Left ventricle myocardium inferior (tissue), 1 donor: ENCODE measurements around the gene STX8. TPM values are rescaled to one million over a fixed set of nuclear protein-coding genes. Genes with fewer than 3 reads are reported as not detected.

ENCODE experiments used
- DNase-seq: peaks from one replicate; pipeline ENCODE4 v3.0.0-alpha.2; 2020
- H3K27ac ChIP-seq: fragments of 200-600 bp; replicated peaks from 2 replicates; pipeline ENCODE4 v1.8.0; 2021
- H3K27me3 ChIP-seq: fragments of 200-600 bp; 2 replicates; pipeline ENCODE4 v1.8.0; 2021; ENCODE audit warnings: low read depth
- H3K36me3 ChIP-seq: fragments of 200-600 bp; 2 replicates; pipeline ENCODE4 v1.8.0; 2021
- H3K4me1 ChIP-seq: fragments of 200-600 bp; 2 replicates; pipeline ENCODE4 v1.8.0; 2021
- H3K4me3 ChIP-seq: fragments of 200-600 bp; 2 replicates; pipeline ENCODE4 v1.8.0; 2021; ENCODE audit warnings: mild to moderate bottlenecking, moderate library complexity
- H3K9me3 ChIP-seq: fragments of 200-600 bp; replicated peaks from 2 replicates; pipeline ENCODE4 v1.8.0; 2021
- intact Hi-C: fragments of 100-400 bp; cut with micrococcal nuclease; formaldehyde crosslinking; loops from one replicate; pipeline ENCODE4 v1.11.0; 2022
- total RNA-seq: library from RNA; stranded (reverse); fragmentation: NEBNext Ultra II Directional; extraction: Animal tissue kit (Norgen Biotek cat#: 25700); gene quantifications from one replicate; pipeline ENCODE4 v1.2.1, GENCODE V29; 2021
- TF ChIP-seq, protein P1 (sequence below): fragments of 200-600 bp; IDR thresholded peaks from 2 replicates; pipeline ENCODE4 v1.8.0; 2021; ENCODE audit warnings: antibody characterized with exemption, mild to moderate bottlenecking, borderline replicate concordance
- donor health status: DM: no; HTN: yes; CAD: no; lungs with severe emphysema.

The STX8 gene
- total RNA-seq, 1 donor from 2014 or later = 61.3 TPM

DNA sequence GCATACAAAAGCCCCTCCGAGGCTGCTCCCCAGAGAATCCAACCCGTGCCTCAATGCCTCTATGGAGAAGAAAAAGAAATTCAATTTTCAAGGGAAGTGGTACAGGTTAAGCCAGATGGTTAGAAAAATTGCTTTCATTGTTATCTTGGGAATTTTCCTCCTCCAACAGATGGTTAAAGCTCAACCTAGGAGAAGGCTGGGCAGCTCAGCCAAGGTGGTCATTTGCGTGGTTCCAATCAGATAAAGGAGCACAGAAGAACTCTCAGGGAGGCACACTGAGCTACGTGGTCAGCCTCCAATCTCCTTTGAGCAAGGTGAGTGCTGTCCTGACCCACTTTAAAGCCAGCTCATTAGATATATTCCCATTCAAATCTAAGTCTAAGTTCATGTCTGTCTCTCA lies 106.7 kb downstream of the STX8 start:
- intact Hi-C loops = no loop called here
- Histone ChIP-seq H3K9me3 (no peaks in the 10 kb centered on the region), H3K4me1 (peaks cover 41% of the 10 kb centered on the region), H3K36me3 (no peaks in the 10 kb centered on the region), H3K27me3 (no peaks in the 10 kb centered on the region), H3K27ac (no peak overlapping the region), H3K4me3 (no peak overlapping the region)
- TF ChIP-seq, protein P1, sequence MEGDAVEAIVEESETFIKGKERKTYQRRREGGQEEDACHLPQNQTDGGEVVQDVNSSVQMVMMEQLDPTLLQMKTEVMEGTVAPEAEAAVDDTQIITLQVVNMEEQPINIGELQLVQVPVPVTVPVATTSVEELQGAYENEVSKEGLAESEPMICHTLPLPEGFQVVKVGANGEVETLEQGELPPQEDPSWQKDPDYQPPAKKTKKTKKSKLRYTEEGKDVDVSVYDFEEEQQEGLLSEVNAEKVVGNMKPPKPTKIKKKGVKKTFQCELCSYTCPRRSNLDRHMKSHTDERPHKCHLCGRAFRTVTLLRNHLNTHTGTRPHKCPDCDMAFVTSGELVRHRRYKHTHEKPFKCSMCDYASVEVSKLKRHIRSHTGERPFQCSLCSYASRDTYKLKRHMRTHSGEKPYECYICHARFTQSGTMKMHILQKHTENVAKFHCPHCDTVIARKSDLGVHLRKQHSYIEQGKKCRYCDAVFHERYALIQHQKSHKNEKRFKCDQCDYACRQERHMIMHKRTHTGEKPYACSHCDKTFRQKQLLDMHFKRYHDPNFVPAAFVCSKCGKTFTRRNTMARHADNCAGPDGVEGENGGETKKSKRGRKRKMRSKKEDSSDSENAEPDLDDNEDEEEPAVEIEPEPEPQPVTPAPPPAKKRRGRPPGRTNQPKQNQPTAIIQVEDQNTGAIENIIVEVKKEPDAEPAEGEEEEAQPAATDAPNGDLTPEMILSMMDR = no peak
- DNase-seq = no peak

DNA sequence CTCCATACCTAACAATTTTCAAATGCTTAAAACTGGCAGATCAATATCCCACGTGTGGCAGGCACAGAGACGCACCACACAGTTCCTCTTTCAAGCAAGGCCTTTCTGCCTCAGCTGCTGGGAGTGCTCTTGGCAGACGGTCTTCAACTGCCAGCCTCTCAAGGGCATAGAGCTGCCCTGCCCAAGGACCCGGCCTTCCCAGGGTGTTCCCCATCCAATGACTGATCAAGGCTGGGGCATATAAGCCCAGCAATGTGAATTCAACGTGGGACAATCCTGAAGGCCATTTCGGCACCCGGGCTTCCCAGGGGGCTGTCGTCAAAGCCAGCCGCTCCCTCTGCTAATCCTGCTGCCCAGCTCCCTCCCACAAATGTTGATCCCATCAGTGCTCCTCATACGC lies 107.1 kb downstream of the STX8 start:
- Histone ChIP-seq H3K27me3 (no peaks in the 10 kb centered on the region), H3K36me3 (no peaks in the 10 kb centered on the region), H3K27ac (no peak overlapping the region), H3K9me3 (no peaks in the 10 kb centered on the region), H3K4me1 (peaks cover 39% of the 10 kb centered on the region), H3K4me3 (no peak overlapping the region)
- intact Hi-C loops = no loop called here
- no peak for DNase-seq
- TF ChIP-seq, protein P1 = no peak

DNA sequence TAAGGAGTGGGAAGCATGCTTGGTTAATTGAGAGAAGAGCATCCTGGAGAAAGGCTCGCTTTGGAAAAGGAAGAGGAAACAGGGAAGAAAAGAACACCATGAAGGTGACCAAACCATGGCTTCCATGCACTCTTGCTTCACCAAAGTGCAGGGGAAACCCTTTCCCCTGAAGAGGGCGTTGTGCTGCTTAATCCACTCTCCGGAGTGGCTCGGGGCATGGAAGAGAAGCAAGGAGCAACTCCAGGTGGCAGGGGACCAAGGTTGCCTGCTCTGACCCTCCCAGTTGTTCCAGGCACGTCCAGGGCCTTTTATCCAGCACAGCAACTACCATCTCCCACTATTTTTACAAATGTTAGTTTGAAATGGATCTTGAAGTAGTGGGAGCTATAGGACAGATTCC lies 108.1 kb downstream of the STX8 start:
- intact Hi-C loops = no loop called here
- no peaks in the 10 kb centered on the region for H3K9me3 ChIP-seq
- H3K4me1 ChIP-seq = peaks cover 32% of the 10 kb centered on the region
- no peak overlapping the region for H3K27ac ChIP-seq
- no peaks in the 10 kb centered on the region for H3K36me3 ChIP-seq
- TF ChIP-seq, protein P1 = peak; percentile 13
- no peaks in the 10 kb centered on the region for H3K27me3 ChIP-seq
- no peak overlapping the region for H3K4me3 ChIP-seq
- DNase-seq = no peak

DNA sequence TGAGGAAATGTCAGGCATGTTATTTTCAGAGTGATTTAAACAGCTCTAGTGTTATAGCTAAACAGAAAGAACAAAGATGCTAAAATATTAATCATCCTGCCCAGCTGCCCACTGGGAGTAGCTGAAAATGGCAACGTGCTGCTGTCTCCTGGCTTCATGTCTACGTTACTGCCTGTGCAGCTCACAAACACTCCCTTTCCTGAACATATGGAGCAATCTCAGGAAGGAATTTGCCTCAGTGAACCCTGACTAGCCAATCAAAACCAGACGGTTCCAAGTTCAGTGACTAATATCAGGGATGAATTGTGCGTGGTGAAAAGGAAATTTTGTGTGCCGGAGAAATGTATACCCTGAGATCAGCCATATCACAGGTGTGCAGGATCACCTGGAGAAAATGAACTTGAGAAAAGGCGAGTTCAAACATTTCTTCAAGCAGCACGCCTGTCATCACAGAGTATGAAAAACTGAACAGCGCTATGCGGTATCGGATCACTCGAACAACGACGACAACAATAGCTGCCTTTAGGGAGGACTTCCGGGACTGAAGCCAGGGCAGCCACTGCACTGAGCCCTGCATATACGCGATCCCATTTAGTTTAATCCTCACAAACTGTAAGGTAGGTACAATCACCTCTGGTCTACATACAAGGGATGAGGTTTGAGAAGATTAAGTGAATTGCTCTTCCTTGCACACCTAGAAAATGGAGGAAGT lies 110.3 kb downstream of the STX8 start:
- no peak overlapping the region for H3K4me3 ChIP-seq
- H3K9me3 ChIP-seq = no peaks in the 10 kb centered on the region
- TF ChIP-seq, protein P1 = no peak
- intact Hi-C loops = no loop called here
- H3K36me3 ChIP-seq = no peaks in the 10 kb centered on the region
- peaks cover 27% of the 10 kb centered on the region for H3K4me1 ChIP-seq
- H3K27me3 ChIP-seq = no peaks in the 10 kb centered on the region
- no peak overlapping the region for H3K27ac ChIP-seq
- no peak for DNase-seq

- intact Hi-C loops = no loop called here
- DNase-seq = no peak
- TF ChIP-seq, protein P1 = no peak
These were observed 118.6 kb downstream of the STX8 start for GRCh38 chr17:9457005-9457404.

More at GRCh38 chr17:9457005-9457404, 118.6 kb downstream of the STX8 start:
- H3K9me3 ChIP-seq = peaks cover 11% of the 10 kb centered on the region
- no peak overlapping the region for H3K27ac ChIP-seq
- no peaks in the 10 kb centered on the region for H3K27me3 ChIP-seq
- no peak overlapping the region for H3K4me3 ChIP-seq
- H3K36me3 ChIP-seq = no peaks in the 10 kb centered on the region
- peaks cover 10% of the 10 kb centered on the region for H3K4me1 ChIP-seq
